HG03095 (cell line): ENCODE results near the gene TUNAR.

Experiments used
- ATAC-seq: cut with Tn5 transposase; IDR thresholded peaks from one replicate; pipeline ENCODE4 v1.9.1; 2021; ENCODE audit warnings: moderate library complexity; ENCODE audit not compliant: unreplicated experiment

The TUNAR gene

DNA sequence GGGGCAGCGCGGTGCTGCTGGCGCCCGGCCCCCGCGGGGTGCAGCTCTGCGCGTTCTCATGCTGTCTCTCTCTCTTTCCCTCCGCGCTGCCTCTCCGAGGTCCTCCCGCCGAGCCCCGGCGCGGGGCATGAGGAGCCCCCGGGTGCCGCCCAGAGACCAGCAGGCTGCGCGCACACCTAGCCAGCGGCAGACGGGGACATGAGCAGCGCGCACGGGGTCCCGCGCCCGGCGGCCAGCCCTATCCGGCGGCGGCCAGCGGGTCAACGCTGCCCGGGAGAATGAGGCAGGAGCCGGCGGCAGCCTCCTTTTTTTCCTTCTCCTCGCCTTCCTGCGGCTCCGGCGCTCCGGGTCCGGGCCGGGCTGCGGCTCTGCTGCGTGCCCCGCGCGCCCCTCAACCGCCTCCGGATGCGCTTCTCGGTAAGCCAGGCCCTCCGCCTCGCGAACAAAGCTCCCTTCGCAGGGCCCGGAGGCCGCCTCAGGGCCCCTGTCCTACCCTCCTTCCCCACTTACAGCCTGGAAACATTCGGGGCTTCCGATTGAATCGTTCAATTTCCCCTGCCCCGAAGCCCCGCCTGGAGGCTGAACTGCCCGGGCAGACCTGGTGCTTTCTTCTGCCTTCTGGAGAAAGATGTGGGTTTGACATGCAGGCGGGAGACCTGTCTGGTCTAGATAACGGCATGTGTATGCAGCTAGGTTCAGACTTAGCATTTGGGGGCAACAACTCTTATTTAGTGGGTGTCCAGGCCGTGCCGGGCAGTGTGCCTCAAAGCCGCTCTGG is at the start of gene TUNAR:
Gene TUNAR, plus strand, starts transcription at position 72 of the 778 bp plus-strand sequence.
- ATAC-seq, result no peak

DNA sequence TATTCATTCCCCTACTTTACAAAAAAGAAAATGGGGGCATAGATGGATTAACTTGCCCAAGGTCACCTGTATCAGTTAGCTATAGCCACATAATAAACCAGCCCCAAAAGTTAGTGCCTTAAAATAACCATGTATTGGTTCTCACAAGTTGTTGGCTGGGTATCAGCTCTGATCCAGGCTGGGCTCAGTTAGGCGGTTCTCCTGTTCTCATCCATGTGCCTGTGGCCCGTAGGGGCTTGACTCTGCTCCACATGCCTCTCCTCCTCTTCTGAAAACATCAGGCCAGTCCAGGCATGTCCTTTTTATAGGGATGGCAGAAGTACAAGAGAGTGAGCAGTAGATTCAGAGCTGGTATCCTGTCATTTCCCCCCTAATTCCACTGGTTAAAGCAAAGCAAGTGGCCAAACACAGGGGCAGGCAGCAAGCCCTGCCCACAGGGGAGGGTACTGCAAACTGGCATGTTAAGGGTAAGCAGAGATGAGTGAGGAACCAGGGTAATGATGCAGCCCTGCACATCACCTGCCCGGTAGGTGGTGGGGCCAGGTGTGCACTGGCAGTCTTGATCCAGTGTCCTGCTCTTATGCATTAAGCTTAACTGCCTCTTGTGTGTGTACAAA is 47.9 kb upstream of the TUNAR start:
- ATAC-seq, result no peak

DNA sequence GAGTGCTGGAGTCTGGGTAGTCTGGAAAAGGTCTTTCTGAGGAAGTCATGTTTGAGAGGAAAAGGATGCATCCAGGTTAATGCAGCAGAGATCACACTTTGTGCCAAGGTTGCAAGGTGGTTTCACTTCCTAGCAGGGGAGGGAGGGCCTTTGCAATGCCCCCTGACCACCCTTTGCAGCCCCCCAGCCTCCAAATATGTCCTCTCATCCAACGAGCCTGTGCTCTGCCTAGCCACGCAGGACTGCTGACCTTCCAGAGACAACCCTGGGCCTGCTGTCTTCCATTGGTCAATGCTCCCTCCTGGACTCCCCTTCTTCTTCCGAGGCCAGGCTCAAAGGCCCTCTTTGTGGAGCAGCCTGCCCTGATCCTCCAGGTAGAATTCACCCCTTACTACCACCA is 47.3 kb upstream of the TUNAR start:
- ATAC-seq, result no peak

DNA sequence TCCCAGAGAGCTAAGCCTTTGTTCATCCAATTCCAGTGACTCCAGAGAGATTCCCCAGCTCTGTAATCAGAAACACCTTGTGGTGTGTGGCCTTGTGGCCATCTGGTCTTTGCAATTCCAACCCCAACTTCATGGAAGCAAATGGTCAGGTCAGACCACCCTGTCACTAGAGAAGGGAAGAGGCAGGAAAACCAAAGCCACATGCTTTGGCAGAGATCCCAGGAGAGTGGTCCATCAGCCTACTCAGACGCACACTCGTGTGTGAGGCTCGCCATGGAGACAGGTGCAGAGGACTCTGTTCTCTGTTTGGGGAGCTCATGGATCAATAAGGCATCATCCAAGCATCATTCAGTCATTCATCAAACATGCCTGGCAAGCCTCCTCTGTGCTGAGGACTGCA is 46.2 kb upstream of the TUNAR start:
- no peak for ATAC-seq

DNA sequence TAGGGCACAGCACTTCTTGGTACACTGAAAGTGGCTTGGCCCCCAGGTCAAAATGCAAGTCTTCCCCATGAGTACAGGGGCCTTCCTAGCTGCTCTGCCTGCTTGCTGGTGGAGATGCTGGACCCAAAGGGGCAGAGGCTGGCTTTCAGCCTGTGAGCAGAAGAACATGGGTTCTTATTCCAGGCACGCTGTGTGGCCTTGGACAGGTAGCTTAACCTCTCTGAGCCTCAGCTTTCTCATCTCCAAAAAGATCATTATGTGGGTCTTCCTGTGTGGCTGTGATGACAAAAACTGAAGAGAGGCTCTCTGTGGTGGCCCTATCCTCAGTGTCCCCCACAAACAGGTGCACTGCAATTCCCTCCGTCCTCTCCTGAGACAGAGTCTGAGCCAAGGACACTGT is 45.6 kb upstream of the TUNAR start:
- ATAC-seq, result no peak

DNA sequence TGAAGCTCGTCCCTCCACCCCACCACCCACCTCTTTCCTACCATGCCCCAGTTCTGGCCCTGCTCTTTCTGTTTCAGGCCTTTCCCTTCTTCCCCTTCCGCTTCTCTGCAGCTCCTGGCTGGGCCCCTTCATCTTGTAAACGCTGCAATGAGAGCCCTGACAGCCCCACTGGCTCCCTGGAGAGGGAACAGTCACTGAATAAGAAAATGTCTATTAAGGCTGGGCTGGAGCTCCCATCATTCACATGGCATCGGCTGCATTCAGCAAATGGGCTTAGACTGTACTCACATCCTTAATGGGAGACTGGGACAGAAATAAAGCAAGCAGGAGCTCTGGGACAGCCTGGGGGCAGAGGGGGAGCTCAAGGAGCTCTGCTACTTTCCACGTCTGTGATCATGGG is 45.2 kb upstream of the TUNAR start:
- ATAC-seq, result no peak

DNA sequence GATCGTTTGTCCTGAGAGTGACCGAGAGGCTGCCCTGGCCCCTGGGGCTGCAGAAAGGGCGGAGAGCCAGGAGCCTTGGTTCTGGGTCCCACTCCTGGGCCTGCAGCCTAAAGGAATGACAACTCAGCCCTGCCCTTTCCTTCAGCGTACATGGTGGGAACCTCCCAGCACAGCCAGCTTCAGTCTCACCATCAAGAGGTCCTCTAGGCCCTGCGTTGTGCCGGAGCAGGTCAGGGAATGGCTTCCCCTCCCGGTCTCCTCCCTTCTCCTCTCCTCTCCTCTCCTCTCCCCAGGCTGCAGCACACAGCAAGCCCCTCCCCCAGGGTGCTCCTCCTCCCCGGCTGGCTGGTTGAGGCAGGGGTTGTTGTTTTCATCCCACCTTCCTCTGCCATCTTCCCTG is 44.6 kb upstream of the TUNAR start:
- no peak for ATAC-seq

DNA sequence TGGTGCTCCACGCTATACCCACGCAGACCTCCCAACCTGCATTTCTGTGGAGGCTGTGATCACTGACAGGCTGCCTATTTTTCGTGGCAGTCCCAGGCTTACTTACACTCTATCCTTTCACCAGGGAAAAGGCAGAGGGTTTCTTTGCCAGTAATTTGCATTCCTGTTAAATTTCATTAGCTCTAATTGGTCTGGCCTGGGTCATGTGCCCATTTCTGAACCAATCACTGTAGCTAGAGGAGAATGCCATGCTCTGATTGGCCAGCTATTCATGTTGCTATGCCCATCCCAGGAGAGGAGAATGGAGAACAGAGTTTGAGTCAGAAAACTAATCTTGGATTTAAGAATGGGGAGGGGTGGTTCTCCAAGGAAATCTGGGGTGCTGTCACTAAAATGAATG is 43.2 kb upstream of the TUNAR start:
- ATAC-seq, result no peak

DNA sequence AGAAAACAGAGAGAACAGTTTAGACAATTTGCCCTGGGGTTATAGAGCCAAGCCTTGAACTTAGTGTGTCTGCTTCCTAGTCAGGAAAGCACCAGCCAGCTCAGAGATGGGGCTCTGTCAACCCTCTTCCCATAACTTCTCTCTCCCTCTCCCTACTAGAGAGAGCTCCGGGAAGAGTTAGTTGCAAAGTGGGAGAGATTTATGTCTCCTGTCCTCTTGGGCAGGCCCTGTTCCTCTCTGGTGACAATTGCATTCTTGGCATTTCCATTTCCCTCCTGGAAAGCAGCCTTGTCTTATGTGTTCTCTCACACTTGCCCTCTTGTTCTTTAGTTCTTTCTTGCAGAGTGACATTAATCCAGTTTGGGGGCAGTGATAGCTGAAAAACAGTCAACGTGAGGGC is 42.1 kb upstream of the TUNAR start:
- ATAC-seq, result no peak

DNA sequence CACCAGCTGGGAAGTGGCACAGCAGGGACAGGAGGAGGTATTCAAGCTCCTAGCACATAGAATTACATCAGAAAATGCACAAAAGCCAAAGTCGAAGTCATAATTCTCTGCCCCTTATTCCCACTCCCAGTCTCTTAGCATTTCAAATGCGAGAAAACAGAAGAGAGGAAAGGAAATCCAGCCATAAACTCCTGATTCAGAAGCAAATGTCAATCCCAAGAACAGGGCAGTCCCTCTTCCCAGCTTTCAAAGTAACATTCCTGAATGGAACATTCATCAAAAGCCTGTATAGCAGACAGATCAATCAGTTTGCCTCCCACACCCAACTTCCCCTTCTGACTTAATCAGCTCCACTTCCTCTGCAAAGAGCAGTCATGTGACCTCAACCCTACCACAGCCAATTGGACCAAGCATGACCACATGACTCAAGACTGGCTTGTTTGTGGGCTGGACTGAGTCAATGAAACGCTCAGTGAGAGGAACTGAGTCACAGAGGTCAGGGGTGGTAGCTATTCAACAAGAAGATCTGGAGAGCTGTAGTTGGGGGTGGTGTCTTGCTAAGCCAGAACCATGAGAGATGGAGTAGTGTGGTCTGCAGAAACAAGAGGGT is 41.4 kb upstream of the TUNAR start:
- ATAC-seq, result no peak

DNA sequence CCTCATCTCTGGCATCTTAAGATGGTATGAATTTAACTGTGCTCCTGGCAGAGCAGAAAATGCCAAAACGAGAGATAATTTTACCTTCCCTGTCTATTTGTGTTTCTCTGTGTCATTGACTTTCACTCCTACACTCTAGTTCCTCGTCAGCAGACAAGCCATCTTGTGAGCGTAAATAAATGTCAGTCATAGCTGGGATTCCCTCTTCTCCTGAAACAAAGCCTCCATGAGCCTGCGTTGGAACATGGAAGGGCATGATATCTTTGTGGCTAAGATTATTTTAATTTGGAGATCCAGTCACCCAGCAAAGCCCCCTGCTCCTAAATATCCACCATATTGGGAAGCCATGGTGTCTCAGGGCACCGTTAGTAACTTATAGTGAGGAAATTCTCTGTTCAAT is 37.8 kb upstream of the TUNAR start:
- ATAC-seq, result no peak

DNA sequence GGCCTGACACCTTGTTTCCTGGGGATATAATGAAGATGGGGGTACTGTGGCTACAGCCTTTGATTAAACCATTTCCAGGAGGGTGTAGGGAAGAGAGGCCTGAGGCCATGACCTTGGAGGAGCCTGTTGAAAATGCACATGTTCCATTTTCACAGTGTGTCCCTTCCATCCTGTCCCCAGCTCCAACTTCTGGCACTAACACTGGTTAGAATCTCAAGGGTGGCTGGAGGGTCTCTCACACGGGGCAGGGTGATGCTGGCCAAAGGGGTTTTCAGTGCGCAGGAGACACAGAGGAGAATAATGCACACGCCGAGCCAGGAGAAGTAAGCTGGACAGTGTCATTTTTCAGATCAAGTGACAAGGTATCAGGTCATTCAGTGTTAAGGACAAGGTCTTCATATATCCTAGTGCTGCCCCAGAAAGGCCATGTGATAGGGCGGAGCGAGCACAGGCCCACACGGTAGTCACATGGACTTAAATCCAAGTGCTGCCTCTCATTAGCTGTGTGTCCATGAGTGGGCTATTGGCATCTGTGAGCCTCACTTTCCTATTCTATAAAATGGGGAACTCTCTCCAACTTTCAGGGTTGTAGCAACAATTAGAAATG is 36.4 kb upstream of the TUNAR start:
- no peak for ATAC-seq

DNA sequence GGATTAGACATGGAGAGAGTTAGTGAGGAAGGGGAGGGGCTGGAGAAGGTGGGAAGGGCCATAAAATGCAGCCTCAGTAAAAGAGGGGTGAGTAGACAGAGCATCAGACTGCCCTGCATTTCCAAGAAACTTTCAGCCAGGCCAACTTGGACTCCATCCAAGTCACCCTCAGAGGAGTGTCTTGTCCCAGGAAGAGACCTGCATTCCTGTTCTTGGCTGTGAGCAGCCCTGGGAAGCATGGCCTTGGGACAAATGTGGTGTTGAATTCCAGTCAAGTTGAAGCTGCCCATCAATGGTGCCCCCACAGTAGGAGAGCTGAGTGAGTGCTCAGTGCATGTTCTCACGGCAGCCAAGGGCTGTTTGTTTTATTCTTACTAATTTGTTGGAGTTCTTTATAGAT is 35.0 kb upstream of the TUNAR start:
- ATAC-seq, result no peak

DNA sequence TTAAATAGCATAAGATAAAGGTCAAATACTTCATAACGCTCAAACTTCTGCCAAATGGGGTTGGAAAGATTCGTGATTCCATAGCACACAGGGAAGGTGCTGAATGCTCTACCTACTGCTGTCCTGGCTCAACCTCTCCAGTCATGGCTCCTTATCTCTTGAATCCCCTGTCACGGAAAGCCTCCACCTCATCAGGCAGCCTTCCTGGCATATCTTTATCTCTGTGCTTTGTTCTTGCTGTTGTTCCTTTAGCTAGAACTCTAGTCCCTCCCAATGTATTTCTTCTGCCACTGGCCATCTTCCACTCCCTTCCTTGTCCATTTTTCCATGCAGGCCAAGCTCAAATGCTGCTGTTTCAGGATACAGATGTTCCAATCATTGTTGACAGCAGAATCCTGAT is 26.9 kb upstream of the TUNAR start:
- ATAC-seq, result no peak

DNA sequence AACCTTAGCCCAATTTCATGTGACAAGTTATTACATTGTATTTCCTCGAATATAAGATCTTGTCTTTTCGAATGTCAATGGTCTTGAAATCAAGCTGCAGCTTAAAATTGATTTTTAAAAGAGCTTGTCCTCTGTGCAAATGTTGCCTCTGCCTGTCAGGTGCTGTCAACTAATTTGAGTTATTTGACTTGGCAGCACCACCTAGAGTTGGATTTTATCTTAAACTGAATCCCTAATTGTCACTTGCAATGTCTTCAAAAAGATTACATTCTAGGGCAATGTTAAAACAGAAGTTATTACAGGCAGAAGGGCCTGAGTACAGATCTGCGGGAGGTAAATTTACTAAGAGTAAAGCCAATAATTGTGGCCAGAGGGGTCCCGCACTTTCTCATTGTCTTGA is 26.2 kb upstream of the TUNAR start:
- no peak for ATAC-seq

DNA sequence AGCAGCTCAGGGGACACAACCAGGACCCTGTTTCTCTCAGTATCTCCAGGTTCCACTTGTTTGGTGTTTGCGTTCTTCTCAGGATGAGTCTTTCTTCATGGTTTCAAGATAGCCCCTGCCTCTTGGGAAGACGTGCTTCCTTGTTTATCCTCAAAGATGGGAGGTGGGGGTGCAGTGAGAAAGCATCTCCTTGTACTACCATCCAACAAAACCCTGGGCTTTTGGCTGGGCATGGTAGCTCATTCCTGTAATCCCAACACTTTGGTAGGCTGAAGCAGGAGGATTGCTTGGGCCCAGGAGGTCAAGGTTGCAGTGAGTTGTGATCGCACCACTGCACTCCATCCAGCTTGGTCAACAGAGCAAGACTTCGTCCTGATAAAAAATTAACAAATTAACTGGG is 21.0 kb upstream of the TUNAR start:
- no peak for ATAC-seq

DNA sequence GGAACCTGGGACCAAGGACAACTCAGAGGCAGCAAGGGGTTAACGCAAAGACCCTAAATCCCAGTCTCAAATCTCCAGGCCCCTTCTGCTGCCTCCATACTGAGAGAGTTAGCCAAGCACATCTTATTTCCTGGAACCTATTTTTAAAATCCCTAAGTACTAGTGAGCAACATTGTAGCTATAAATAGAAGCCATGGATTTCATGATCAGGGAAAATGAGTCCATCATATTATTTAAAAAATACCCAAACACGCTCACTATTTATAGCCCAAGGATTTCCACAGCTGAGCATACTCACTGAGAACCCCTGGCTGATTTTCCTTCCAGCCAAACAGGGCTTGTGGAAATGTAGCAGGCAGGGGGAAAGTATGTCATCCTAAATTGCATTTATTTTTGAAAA is 19.4 kb upstream of the TUNAR start:
- no peak for ATAC-seq

DNA sequence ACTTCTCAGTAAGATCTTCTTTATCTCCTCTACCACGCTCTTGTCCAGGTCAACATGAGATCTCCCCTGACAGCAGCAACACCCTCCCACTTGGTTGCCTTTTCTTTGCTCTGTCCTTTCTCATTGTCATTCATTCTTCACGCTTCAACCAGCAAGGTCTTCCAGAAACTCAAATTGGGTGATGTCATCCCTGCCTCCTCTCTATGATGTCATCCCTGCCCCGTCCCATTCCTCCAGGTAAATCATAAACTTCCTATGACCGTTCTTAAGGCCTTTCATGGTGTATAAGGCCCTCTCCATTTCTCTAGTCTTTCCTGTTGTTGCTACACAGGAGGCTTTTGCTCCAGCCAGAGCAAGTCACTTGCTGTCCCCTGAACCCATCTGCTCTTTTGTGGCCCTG is 17.7 kb upstream of the TUNAR start:
- no peak for ATAC-seq

DNA sequence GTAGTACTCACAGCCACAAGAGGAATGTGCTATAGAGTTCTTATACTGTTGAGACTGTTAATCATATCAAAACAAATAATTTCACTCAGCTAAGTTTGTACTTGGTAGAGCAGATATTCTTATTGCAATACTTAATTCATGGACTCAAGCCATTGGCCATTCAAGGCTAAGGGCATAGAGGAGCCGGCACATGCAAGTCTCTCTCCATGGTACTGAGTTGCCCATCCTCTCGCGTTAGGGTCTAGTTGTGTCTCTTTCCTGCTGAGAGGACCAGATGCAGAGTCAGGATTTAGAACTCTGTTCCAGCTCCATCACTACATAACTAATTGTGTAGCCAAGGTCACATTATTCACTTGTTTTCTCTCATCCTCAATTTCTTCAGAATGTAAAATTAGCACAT is 14.4 kb upstream of the TUNAR start:
- no peak for ATAC-seq

DNA sequence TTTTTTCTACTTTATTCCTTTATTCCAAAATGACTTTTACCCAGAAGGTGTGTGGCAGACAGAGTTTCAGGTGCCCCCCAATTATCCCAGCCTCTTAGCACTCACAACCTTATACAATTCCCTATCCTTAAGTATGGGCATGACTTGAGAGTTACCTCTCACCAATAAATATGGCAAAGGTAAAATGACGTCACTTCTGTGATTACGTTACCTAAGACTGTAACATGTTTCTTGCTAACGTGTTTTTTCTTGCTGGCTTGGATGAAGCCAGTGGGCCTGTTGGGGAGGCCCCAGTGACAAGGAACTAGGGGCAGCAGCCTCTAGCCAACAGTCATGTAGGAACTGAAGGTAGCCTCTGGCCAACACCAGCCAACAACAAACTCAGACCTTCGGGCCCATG is 13.3 kb upstream of the TUNAR start:
- ATAC-seq, result no peak

DNA sequence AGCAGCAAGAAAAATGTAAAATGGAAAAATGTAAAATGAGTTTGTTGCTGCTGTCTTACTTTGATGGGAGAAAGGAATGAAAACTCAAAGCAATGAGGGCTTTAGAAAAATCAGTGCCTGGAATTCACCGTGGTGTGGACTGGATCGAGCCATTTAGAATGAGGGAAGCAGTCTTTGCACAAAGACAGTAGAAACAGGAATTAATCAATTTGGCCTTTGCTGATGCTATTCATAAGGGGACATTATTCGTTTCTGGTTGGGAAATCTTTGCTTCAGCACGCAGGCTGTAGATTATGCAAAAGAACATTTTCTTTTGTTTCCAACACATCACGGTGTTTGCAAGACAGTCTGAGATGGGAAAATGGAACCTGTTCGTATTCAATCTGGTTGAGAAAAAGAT is 6.9 kb upstream of the TUNAR start:
- ATAC-seq, result no peak

DNA sequence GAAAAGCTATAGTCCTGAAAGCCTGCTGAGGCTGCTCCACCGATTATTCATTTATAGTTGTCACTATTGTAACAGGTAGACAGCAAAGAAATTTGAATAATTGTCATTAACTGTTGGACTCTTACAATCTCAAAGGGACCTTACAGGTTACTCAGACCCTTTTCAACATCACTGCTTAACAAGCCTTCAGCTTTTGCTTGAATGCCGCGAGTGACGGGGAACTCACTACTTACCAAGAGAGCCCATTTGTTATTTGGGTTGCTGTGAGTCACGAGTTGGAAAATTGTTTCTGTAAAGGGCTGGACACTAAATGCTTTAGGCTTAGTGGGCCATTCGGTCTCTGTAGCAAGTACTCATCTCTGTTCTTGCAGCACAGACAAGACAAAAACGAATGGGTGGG is 5.9 kb upstream of the TUNAR start:
- no peak for ATAC-seq
